ENCODE data around the gene HSD17B14.
A peak's percentile ranks its signal among the peaks of the same experiment; 100 is the strongest.

HSD17B14 gene

DNA sequence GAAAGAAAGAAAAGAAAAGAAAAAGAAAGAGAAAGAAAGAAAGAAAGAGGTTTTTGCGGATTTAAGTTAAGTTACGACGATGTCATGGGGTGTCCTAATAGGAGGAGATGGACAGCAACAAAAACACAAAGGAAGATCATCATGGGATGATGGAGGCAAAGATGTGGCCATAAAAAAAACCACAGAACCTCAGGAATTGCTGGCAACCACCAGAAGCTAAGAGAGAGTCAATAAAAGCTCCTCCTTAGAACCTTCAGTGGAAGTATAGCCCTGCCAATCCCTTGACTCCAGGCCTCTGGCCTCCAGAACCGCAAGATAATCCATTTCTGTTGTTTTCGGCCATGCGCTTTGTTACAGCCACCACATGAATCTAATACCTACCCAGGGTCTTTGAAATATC, 20.6 kb upstream of the HSD17B14 start:
- TF ChIP-seq, protein P1, sequence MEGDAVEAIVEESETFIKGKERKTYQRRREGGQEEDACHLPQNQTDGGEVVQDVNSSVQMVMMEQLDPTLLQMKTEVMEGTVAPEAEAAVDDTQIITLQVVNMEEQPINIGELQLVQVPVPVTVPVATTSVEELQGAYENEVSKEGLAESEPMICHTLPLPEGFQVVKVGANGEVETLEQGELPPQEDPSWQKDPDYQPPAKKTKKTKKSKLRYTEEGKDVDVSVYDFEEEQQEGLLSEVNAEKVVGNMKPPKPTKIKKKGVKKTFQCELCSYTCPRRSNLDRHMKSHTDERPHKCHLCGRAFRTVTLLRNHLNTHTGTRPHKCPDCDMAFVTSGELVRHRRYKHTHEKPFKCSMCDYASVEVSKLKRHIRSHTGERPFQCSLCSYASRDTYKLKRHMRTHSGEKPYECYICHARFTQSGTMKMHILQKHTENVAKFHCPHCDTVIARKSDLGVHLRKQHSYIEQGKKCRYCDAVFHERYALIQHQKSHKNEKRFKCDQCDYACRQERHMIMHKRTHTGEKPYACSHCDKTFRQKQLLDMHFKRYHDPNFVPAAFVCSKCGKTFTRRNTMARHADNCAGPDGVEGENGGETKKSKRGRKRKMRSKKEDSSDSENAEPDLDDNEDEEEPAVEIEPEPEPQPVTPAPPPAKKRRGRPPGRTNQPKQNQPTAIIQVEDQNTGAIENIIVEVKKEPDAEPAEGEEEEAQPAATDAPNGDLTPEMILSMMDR (IDR thresholded peaks at IDR 0.05): no peak

DNA sequence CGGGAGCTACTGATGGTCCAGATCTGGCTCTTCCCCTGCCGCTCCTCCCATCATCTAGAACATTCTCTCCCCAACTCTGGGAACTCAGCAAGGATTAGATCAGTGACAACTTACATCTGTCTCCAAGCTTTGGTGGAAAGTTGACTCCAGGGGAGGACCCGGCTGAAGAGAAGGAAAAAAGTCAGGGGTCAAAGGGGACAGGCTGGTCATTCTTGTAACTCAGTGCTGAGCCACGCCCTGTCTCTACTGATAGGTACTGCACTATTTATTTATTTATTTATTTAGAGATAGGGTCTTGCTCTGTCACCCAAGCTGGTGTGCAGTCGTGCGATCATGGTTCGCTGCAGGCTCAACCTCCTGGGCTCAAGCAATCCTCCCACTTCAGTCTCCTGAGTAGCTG, 17.8 kb upstream of the HSD17B14 start:
- TF ChIP-seq, protein P1 (IDR thresholded peaks at IDR 0.05): no peak

DNA sequence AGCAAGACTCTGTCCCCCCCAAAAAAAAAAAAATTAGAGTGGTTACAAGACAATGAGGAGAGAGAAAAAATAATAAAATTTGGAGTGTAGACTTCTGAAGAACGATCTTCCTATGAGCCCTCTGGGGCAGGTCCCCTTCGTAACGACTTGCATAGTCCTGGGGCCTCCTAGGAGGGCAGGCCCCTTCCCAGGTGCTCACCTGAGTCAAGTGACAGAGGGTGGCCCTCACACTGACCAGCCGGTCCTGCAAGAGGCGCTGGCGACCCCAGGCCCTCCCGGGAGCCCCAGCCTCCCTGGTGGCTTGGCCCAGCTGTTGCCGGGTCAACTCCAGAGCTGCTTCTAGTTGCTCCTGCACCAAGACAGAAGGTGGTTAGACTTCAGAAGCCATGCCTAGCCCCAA, 17.2 kb upstream of the HSD17B14 start:
- TF ChIP-seq, protein P1 (IDR thresholded peaks at IDR 0.05): no peak

DNA sequence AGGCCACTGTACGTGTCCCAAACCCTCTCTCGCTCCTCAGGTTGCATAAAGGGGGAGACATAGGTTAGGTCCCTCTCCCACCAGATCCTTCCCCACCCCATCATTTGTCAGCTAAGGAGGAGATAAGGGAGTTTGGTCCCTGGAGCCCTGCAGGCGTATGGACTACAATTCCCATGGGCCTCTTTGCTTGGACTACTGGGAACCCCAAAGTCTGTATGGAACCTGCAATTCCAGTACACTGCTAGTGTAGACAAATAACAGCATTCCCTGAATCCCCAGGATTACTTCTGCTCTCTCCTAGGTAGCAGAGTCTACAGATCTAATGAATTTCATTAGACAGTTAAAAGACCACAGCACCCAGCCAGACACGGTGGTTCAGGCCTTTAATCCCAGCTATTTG, 16.0 kb upstream of the HSD17B14 start:
- TF ChIP-seq, protein P1 (IDR thresholded peaks at IDR 0.05): no peak

DNA sequence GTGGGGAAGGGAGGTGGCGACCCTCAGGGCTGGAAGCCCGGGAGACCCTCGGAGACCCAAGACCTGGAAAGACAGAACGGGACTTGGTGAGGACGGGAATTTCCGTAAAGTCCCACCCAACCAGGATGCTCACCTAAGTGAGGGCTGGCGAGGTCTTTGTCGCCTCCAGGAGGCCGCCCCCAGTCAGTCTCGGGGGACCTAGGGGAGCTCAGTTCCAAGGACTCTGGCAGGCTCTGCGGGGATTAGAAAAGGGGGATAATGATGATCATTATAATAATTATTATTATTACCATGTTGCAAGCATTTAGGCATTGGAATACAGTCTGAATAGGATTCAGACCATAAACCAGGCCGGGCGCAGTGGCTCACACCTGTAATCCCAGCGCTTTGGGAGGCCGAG, 9.1 kb upstream of the HSD17B14 start:
- TF ChIP-seq, protein P1 (IDR thresholded peaks at IDR 0.05): no peak

DNA sequence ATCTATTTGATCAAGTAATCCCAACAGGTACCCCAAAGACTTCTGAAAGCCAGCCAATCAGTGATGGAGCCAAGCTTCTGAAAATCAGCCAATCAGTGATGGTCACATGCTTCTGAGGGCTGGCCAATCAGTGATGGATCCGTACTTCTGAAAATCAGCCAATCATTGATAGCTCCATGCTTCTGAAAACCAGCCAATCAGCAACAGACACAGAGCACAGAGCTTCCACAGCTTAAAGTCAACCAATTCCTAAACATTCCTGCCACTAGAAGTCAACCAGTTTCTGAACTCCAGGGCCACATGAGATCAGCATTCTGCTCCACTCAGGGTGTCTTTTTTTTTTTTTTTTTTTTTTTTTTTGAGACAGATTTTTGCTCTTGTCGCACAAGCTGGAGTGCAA, 8.2 kb upstream of the HSD17B14 start:
- TF ChIP-seq, protein P1 (IDR thresholded peaks at IDR 0.05): no peak

DNA sequence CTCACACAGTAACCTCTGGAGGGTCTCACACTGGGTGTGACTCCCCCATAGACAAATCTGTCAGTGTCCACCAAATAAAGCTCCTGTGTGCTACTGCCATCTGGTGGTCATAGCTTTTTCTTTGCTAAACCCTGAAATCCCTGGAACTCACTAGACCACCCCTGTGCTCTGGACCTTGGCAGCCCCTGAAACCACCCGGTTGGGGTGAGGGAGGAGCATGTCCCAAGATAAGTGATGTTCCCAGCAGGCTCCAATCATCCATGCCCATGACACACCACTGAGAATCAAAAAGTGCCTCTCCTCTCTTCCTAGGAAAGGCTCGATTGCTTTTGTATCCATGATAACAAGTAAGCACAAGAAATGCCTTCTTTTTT, 6.5 kb upstream of the HSD17B14 start:
- TF ChIP-seq, protein P1 (IDR thresholded peaks at IDR 0.05): peak; percentile 60

DNA sequence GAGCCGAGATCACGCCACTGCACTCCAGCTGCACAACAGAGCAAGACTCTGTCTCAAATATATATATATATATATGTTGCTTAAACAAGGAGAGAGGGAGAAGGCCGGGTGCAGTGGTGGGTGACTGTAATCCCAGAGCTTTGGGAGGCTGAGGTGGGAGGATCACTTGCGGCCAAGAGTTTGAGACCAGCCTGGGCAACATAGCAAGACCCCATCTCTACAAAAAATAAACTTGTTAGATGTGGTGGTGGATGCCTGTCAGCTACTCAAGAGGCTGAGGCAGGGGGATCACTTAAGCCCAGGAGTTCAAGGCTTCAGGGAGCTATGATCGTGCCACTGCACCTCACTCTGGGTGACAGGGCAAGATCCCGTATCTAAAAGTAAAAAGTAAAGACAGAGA, 5.3 kb upstream of the HSD17B14 start:
- TF ChIP-seq, protein P1 (IDR thresholded peaks at IDR 0.05): no peak

Data from LNCAP (cell line).